MM.1S (cell line): ENCODE measurements around the gene TNP2.
A peak's percentile ranks its signal among the peaks of the same experiment; 100 is the strongest.

Experiments
- DNase-seq: peaks from one replicate; pipeline ENCODE4 v3.0.0-alpha.2; 2015
- H2AFZ ChIP-seq: fragments of 300-600 bp; sonication (generic); 2 replicates; pipeline ENCODE4 v1.6.0; 2016; ENCODE audit warnings: antibody characterized with exemption, low read length
- H3F3A ChIP-seq: fragments of 300-600 bp; sonication (generic); 2 replicates; pipeline ENCODE4 v1.6.1; 2016; ENCODE audit warnings: mild to moderate bottlenecking, antibody characterized with exemption, low read length, moderate library complexity, mixed read lengths; ENCODE audit not compliant: insufficient read depth
- H3K27ac ChIP-seq: fragments of 300-600 bp; sonication (generic); 2 replicates; pipeline ENCODE4 v1.5.1; 2016; ENCODE audit warnings: mild to moderate bottlenecking, low read length
- H3K27me3 ChIP-seq: fragments of 300-600 bp; sonication (generic); replicated peaks from 2 replicates; pipeline ENCODE4 v1.6.0; 2016; ENCODE audit warnings: low read length; ENCODE audit not compliant: insufficient read depth
- H3K36me3 ChIP-seq: fragments of 300-600 bp; sonication (generic); replicated peaks from 2 replicates; pipeline ENCODE4 v1.6.1; 2016; ENCODE audit warnings: mild to moderate bottlenecking, low read length, mixed read lengths; ENCODE audit not compliant: insufficient read depth
- H3K4me1 ChIP-seq: fragments of 300-600 bp; sonication (generic); 2 replicates; pipeline ENCODE4 v1.6.1; 2016; ENCODE audit warnings: low read length, mixed read lengths
- H3K4me2 ChIP-seq: fragments of 300-600 bp; sonication (generic); 2 replicates; pipeline ENCODE4 v1.6.0; 2016; ENCODE audit warnings: low read depth, low read length
- H3K4me3 ChIP-seq: fragments of 300-600 bp; sonication (generic); 2 replicates; pipeline ENCODE4 v1.5.1; 2016; ENCODE audit warnings: low read length, mixed read lengths
- H3K79me2 ChIP-seq: fragments of 300-600 bp; sonication (generic); 2 replicates; pipeline ENCODE4 v1.6.1; 2016; ENCODE audit warnings: mixed run types, low read length, mixed read lengths
- H3K9ac ChIP-seq: fragments of 300-600 bp; sonication (generic); 2 replicates; pipeline ENCODE4 v1.6.1; 2016; ENCODE audit warnings: low read length, mixed read lengths
- H3K9me2 ChIP-seq: fragments of 300-600 bp; sonication (generic); replicated peaks from 2 replicates; pipeline ENCODE4 v1.6.1; 2016; ENCODE audit warnings: mild to moderate bottlenecking, low read length, mixed read lengths; ENCODE audit not compliant: insufficient read depth
- H3K9me3 ChIP-seq: fragments of 300-600 bp; sonication (generic); replicated peaks from 2 replicates; pipeline ENCODE4 v1.6.1; 2016; ENCODE audit warnings: mild to moderate bottlenecking, low read length, mixed read lengths; ENCODE audit not compliant: insufficient read depth
- H4K20me1 ChIP-seq: fragments of 300-600 bp; sonication (generic); 2 replicates; pipeline ENCODE4 v1.6.1; 2016; ENCODE audit warnings: mild to moderate bottlenecking, low read length, moderate library complexity, mixed read lengths; ENCODE audit not compliant: insufficient read depth
- EZH2 ChIP-seq: fragments of 300-600 bp; sonication (generic); optimal IDR thresholded peaks from 2 replicates; pipeline ENCODE3; 2017; ENCODE audit warnings: low read depth, mild to moderate bottlenecking, antibody characterized with exemption, low read length, mixed read lengths
- EZH2phosphoT487 ChIP-seq: fragments of 300-600 bp; sonication (generic); IDR thresholded peaks from 2 replicates; pipeline ENCODE4 v1.6.1; 2018; ENCODE audit warnings: antibody characterized with exemption, low read length
- TF ChIP-seq, protein P1 (sequence below): fragments of 300-600 bp; sonication (generic); IDR thresholded peaks from 2 replicates; pipeline ENCODE4 v1.5.1; 2016; ENCODE audit warnings: antibody characterized with exemption, low read length, mixed read lengths

TNP2 gene

DNA sequence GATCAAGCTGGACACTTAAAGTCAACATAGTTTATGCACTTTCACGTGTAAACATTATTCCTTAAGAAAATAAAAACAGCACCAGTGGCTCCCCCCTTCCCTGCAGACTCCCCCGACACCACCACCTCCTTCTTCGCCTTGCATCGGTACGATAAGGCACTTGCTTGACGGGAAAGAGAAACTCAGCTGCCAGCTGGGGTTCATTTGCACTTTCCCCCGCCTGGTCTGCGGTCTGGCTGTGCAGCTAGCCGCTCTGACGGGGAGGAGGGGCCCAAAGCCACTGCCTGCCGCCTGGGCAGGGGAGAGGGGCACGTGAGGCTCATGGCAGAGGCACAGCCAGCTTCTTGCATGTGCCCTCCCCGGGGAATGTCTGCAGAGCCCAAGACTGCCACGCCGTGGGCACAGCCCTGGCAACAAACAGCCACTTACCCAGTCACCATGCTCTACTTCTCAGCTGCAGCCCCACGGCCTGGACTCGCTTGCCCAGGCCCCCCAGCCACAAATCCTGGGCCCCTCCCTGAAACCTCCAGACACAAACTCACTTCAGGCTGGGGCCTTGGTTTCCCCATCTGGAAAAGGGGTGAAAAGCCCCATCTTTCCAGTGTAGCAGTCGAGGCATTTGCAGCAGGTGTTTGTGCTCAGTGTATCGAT lies 28.5 kb upstream of the TNP2 start:
- H3K4me3 ChIP-seq: no peak overlapping the region

DNA sequence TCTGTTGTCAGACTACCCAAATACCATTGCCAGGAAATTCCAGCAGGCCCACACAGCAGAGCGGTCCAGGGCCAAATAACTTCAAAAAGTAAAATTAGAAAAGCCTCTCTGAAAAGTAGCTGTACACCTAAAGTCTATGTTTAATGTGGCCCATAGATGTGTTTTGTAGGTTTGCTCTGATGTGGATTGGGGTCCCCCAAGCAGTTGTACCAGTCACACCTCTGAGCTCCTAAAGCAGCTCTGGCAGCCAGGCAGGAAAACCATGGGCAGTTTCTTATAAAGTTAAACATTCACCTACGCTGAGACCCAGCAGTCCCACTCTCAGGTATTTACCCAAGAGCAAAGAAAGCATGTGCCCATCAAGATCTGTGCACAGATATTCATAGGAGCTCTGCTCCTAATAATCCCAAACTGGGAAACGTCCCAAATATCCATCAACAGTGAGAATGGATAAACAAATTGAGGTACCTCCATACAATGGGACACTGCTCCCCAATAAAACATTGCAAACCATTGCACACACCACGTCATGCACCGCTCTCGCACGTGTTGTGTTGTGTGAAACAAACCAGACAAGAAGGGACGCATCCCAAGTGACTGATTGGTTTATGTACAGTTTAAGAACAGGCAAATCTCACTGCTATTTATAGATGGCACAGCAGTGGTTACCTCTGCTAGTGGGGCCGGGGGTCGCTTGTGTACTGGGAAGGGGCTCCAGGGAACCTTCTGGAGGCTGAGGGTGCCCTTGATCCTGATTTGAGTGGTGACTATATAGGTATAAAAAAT lies 27.8 kb upstream of the TNP2 start:
- no peaks in the 10 kb centered on the region for H3K9me2 ChIP-seq
- no peaks in the 10 kb centered on the region for H3K36me3 ChIP-seq
- no peak overlapping the region for H2AFZ ChIP-seq
- no peak overlapping the region for H3K27ac ChIP-seq
- H3K4me3 ChIP-seq: no peak overlapping the region
- peaks cover 40% of the 10 kb centered on the region for H3K27me3 ChIP-seq
- no peaks in the 10 kb centered on the region for H4K20me1 ChIP-seq
- TF ChIP-seq, protein P1, sequence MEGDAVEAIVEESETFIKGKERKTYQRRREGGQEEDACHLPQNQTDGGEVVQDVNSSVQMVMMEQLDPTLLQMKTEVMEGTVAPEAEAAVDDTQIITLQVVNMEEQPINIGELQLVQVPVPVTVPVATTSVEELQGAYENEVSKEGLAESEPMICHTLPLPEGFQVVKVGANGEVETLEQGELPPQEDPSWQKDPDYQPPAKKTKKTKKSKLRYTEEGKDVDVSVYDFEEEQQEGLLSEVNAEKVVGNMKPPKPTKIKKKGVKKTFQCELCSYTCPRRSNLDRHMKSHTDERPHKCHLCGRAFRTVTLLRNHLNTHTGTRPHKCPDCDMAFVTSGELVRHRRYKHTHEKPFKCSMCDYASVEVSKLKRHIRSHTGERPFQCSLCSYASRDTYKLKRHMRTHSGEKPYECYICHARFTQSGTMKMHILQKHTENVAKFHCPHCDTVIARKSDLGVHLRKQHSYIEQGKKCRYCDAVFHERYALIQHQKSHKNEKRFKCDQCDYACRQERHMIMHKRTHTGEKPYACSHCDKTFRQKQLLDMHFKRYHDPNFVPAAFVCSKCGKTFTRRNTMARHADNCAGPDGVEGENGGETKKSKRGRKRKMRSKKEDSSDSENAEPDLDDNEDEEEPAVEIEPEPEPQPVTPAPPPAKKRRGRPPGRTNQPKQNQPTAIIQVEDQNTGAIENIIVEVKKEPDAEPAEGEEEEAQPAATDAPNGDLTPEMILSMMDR: no peak
- no peak for TF ChIP-seq EZH2phosphoT487
- TF ChIP-seq EZH2: no peak
- H3K79me2 ChIP-seq: no peaks in the 10 kb centered on the region
- DNase-seq: no peak
- H3K4me2 ChIP-seq: peak overlapping the region; percentile 44
- no peak overlapping the region for H3K9ac ChIP-seq
- H3K4me1 ChIP-seq: peaks cover 13% of the 10 kb centered on the region
- peaks cover 4% of the 10 kb centered on the region; the same call in 1 of the 2 replicates for H3F3A ChIP-seq
- no peaks in the 10 kb centered on the region for H3K9me3 ChIP-seq

More for the DNA sequence above, 28.5 kb upstream of the TNP2 start:
- Histone ChIP-seq H2AFZ (peak overlapping the region; percentile 13; the same call in 1 of the 2 replicates), H3K9me2 (no peaks in the 10 kb centered on the region), H3K36me3 (no peaks in the 10 kb centered on the region), H3K4me2 (peak overlapping the region; percentile 44), H3K9me3 (no peaks in the 10 kb centered on the region), H3K79me2 (no peaks in the 10 kb centered on the region), H3K4me1 (peaks cover 13% of the 10 kb centered on the region), H3K9ac (no peak overlapping the region), H3K27ac (no peak overlapping the region), H3K27me3 (peaks cover 40% of the 10 kb centered on the region), H4K20me1 (no peaks in the 10 kb centered on the region), H3F3A (peaks cover 4% of the 10 kb centered on the region; the same call in 1 of the 2 replicates)
- DNase-seq: peak; percentile 94
- TF ChIP-seq EZH2 (no peak), EZH2phosphoT487 (no peak)
- TF ChIP-seq, protein P1: peak; percentile 41

DNA sequence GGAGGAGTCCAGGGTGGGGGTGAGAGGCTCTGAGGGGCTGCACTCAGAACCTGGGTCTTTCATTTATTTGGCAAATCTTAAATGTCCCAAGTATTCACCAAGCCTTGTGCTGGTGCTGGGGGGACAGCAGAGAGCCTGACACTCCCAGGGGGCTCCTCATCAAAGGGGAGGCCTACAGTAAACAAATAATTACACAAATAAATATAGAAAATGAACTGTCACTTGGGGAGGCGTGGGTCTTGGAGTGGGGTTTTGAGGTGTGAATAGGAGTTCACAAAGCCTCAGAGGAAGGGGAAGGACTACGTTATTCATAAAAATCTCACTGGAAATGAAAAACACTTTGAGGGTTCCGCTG lies 27.2 kb upstream of the TNP2 start:
- Histone ChIP-seq H3K9me3 (no peaks in the 10 kb centered on the region), H3K27me3 (peaks cover 44% of the 10 kb centered on the region), H3K4me2 (no peak overlapping the region), H4K20me1 (no peaks in the 10 kb centered on the region), H3F3A (peaks cover 4% of the 10 kb centered on the region; the same call in 1 of the 2 replicates), H3K79me2 (no peaks in the 10 kb centered on the region), H3K4me1 (peaks cover 13% of the 10 kb centered on the region), H3K4me3 (no peak overlapping the region), H3K36me3 (no peaks in the 10 kb centered on the region), H3K27ac (no peak overlapping the region), H3K9ac (no peak overlapping the region), H2AFZ (no peak overlapping the region), H3K9me2 (no peaks in the 10 kb centered on the region)
- no peak for DNase-seq
- TF ChIP-seq EZH2phosphoT487: no peak
- no peak for TF ChIP-seq EZH2
- TF ChIP-seq, protein P1: no peak
